ENCODE measurements around the gene OCA2. TPM values are rescaled to one million over a fixed set of nuclear protein-coding genes. Genes with fewer than 3 reads are reported as not detected.

Gene OCA2
- polyA plus RNA-seq, 1 donor (not counting 4 experiments of a cell fraction or from before 2014, with no cell fraction given) = 0.05 TPM

GRCh38 chr15:27845535-27846369 is 253.4 kb downstream of the OCA2 start:
- H3K4me1 ChIP-seq (ENCODE audit: control insufficient read depth, extremely low read depth, insufficient read depth, low read length) = peaks cover 17% of the 10 kb centered on the region
- H2AFZ ChIP-seq (ENCODE audit: control insufficient read depth, low read length) = no peak overlapping the region
- no peak overlapping the region for H3K4me3 ChIP-seq (ENCODE audit: control insufficient read depth in 2 of 3, extremely low read depth in 1 of 3, insufficient read depth in 2 of 3, low read depth in 1 of 3, low read length in 3 of 3)
- H3K27me3 ChIP-seq (ENCODE audit: control insufficient read depth, extremely low read depth, insufficient read depth, low read length) = no peaks in the 10 kb centered on the region
- H3K36me3 ChIP-seq (ENCODE audit: control insufficient read depth in 2 of 2, extremely low read depth in 1 of 2, insufficient read depth in 2 of 2, low read length in 2 of 2) = no peaks in the 10 kb centered on the region
- no peak overlapping the region for H3K27ac ChIP-seq (ENCODE audit: control insufficient read depth, insufficient read depth, low read length)
- no peak for TF ChIP-seq CTCF (optimal IDR thresholded peaks at IDR 0.05 in 1 of 3, IDR thresholded peaks at IDR 0.05 in 1 of 3, conservative IDR thresholded peaks at IDR 0.05 in 1 of 3; ENCODE audit: extremely low read depth in 1 of 3, insufficient read depth in 2 of 3, low read length in 3 of 3)
- no peak for TF ChIP-seq EZH2 (IDR thresholded peaks at IDR 0.05; ENCODE audit: low read length)
- DNase-seq (ENCODE audit: low read depth, low spot score) = no peak
- FAIRE-seq = no peak
- H4K20me1 ChIP-seq (ENCODE audit: control insufficient read depth, extremely low read depth, insufficient read depth, low read length) = no peaks in the 10 kb centered on the region
- H3K9ac ChIP-seq (ENCODE audit: control insufficient read depth, extremely low read depth, insufficient read depth, low read length) = no peak overlapping the region
- H3K9me1 ChIP-seq (ENCODE audit: control insufficient read depth, extremely low read depth, insufficient read depth, low read length) = no peaks in the 10 kb centered on the region
- no peaks in the 10 kb centered on the region for H3K79me2 ChIP-seq (ENCODE audit: control insufficient read depth, insufficient read depth, low read length)
- dilution Hi-C loops (cut with MboI; ENCODE audit: extremely low pct_ligation_motif_present, low sequenced_read_pairs) = no loop called here
- no peak overlapping the region for H3K4me2 ChIP-seq (ENCODE audit: control insufficient read depth, extremely low read depth, insufficient read depth, low read depth, low read length)
- H3K9me3 ChIP-seq (ENCODE audit: control insufficient read depth, low read depth, low read length) = peaks cover 6% of the 10 kb centered on the region

DNA sequence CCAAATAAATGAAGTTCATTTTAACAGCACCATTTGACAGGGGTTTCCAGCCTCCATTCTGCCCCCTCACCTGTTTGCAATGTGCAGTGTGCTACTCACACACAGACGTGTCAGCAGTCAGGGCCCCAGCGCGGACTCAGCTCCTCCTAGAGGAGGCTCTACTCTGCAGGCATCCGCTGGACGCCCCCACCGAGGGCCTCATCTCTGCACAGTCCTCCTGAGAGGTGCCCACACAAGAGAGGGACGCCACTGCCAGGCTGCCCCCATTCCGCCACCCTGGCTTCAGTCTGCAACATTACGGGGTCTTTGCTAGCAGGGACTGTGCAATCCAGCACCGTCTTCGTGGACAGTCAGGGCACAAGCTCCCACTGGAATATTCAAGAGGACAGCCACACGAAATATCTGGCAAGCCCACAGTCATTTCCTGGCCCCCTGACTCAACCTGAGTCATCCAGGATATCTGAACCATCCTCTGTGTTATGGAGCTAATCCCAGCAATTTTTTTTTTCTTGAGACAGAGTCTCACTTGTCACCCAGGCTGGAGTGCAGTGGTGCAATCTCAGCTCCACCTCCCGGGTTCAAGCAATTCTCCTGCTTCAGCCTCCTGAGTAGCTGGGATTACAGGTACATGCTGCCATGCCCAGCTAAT is 255.0 kb downstream of the OCA2 start:
- no peak overlapping the region for H2AFZ ChIP-seq (ENCODE audit: control insufficient read depth, low read length)
- peak; percentile 1 for DNase-seq (ENCODE audit: low read depth, low spot score)
- TF ChIP-seq CTCF (optimal IDR thresholded peaks at IDR 0.05 in 1 of 3, IDR thresholded peaks at IDR 0.05 in 1 of 3, conservative IDR thresholded peaks at IDR 0.05 in 1 of 3; ENCODE audit: extremely low read depth in 1 of 3, insufficient read depth in 2 of 3, low read length in 3 of 3) (no peak), EZH2 (IDR thresholded peaks at IDR 0.05; ENCODE audit: low read length) (no peak)
- H3K27ac ChIP-seq (ENCODE audit: control insufficient read depth, insufficient read depth, low read length) = peak overlapping the region; percentile 30
- dilution Hi-C loops (cut with MboI; ENCODE audit: extremely low pct_ligation_motif_present, low sequenced_read_pairs) = no loop called here
- no peaks in the 10 kb centered on the region for H3K36me3 ChIP-seq (ENCODE audit: control insufficient read depth in 2 of 2, extremely low read depth in 1 of 2, insufficient read depth in 2 of 2, low read length in 2 of 2)
- peak overlapping the region; percentile 27 for H3K4me2 ChIP-seq (ENCODE audit: control insufficient read depth, extremely low read depth, insufficient read depth, low read depth, low read length)
- no peaks in the 10 kb centered on the region for H3K27me3 ChIP-seq (ENCODE audit: control insufficient read depth, extremely low read depth, insufficient read depth, low read length)
- peak; percentile 84 for FAIRE-seq
- H3K9ac ChIP-seq (ENCODE audit: control insufficient read depth, extremely low read depth, insufficient read depth, low read length) = no peak overlapping the region
- H3K4me3 ChIP-seq (ENCODE audit: control insufficient read depth in 2 of 3, extremely low read depth in 1 of 3, insufficient read depth in 2 of 3, low read depth in 1 of 3, low read length in 3 of 3) = no peak overlapping the region
- no peaks in the 10 kb centered on the region for H3K79me2 ChIP-seq (ENCODE audit: control insufficient read depth, insufficient read depth, low read length)
- H4K20me1 ChIP-seq (ENCODE audit: control insufficient read depth, extremely low read depth, insufficient read depth, low read length) = no peaks in the 10 kb centered on the region
- H3K4me1 ChIP-seq (ENCODE audit: control insufficient read depth, extremely low read depth, insufficient read depth, low read length) = peaks cover 17% of the 10 kb centered on the region
- H3K9me3 ChIP-seq (ENCODE audit: control insufficient read depth, low read depth, low read length) = peaks cover 6% of the 10 kb centered on the region
- no peaks in the 10 kb centered on the region for H3K9me1 ChIP-seq (ENCODE audit: control insufficient read depth, extremely low read depth, insufficient read depth, low read length)
